Measurements from ENCODE around the gene HES7.

HES7 gene

DNA sequence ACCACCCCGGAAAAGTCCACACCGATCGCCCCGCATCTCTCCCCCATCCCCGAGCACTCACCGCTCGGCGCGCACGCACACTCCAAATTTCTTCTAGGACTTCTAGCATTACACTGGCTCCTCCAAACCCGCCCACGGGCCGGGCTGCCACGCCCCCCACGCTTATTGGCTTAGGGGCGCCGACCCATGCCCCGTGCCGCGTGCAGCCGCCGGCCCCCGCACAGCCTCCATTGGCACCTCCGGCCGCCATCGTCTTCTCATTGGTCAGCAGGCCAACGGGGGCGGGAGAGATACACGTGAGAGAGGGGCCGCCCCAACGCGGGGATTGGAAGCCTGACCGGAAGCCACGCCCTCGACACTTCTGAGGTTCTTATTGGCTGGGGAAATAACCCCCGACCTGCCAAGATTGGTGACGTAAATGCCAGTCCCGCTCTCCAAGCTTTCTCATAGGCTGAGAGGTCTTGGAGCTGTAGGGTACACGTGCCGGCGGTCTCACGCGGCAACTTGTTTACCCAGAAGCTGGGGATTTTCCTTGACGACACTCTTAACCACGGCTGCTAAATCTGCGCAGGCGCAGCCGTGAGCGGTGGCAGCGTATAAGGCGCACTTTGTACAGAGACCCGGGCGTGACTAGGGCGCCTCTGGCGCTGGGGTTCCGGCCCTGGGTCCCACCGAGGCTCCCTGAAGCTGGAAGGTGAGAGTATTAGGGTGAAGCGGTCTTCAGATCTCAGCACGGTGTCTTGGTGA is 32.5 kb upstream of the HES7 start:
- H3K4me1 ChIP-seq (ENCODE audit: control insufficient read depth in 1 of 2, insufficient read depth in 1 of 2, low read depth in 1 of 2, low read length in 1 of 2): peaks cover 80 to 84% of the 10 kb centered on the region in 2 experiments

DNA sequence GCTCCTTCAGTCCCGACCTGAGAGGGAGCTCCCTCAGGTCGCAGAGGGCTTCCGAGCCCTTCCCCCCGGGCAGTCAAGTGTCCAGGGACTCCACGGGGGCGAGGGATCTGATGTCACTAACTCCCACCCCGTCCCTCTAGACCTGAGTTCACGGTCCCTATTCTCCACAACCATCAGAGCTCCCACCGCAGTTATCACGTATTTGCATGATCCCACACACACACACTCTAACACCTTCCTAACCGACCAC is 32.0 kb upstream of the HES7 start:
- Histone ChIP-seq H3K36me3 (peaks cover 21% of the 10 kb centered on the region), H3K4me1 (ENCODE audit: control insufficient read depth in 1 of 2, insufficient read depth in 1 of 2, low read depth in 1 of 2, low read length in 1 of 2) (peaks cover 80 to 84% of the 10 kb centered on the region in 2 experiments), H3K27ac (peak overlapping the region; percentile 90), H3K4me3 (ENCODE audit: low read depth in 1 of 2, low read length in 1 of 2) (peak overlapping the region; percentile 65 to 92), H3K27me3 (peaks cover 15% of the 10 kb centered on the region), H3K9me3 (no peaks in the 10 kb centered on the region)
- TF ChIP-seq, protein P1, sequence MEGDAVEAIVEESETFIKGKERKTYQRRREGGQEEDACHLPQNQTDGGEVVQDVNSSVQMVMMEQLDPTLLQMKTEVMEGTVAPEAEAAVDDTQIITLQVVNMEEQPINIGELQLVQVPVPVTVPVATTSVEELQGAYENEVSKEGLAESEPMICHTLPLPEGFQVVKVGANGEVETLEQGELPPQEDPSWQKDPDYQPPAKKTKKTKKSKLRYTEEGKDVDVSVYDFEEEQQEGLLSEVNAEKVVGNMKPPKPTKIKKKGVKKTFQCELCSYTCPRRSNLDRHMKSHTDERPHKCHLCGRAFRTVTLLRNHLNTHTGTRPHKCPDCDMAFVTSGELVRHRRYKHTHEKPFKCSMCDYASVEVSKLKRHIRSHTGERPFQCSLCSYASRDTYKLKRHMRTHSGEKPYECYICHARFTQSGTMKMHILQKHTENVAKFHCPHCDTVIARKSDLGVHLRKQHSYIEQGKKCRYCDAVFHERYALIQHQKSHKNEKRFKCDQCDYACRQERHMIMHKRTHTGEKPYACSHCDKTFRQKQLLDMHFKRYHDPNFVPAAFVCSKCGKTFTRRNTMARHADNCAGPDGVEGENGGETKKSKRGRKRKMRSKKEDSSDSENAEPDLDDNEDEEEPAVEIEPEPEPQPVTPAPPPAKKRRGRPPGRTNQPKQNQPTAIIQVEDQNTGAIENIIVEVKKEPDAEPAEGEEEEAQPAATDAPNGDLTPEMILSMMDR (IDR thresholded peaks at IDR 0.05): no peak

More for the DNA sequence above, 32.5 kb upstream of the HES7 start:
- peak overlapping the region; percentile 65 to 92 for H3K4me3 ChIP-seq (ENCODE audit: low read depth in 1 of 2, low read length in 1 of 2)
- TF ChIP-seq, protein P1 (IDR thresholded peaks at IDR 0.05): peak; percentile 36
- H3K27me3 ChIP-seq: peaks cover 15% of the 10 kb centered on the region
- no peaks in the 10 kb centered on the region for H3K9me3 ChIP-seq
- H3K36me3 ChIP-seq: peaks cover 26% of the 10 kb centered on the region
- H3K27ac ChIP-seq: peak overlapping the region; percentile 90

DNA sequence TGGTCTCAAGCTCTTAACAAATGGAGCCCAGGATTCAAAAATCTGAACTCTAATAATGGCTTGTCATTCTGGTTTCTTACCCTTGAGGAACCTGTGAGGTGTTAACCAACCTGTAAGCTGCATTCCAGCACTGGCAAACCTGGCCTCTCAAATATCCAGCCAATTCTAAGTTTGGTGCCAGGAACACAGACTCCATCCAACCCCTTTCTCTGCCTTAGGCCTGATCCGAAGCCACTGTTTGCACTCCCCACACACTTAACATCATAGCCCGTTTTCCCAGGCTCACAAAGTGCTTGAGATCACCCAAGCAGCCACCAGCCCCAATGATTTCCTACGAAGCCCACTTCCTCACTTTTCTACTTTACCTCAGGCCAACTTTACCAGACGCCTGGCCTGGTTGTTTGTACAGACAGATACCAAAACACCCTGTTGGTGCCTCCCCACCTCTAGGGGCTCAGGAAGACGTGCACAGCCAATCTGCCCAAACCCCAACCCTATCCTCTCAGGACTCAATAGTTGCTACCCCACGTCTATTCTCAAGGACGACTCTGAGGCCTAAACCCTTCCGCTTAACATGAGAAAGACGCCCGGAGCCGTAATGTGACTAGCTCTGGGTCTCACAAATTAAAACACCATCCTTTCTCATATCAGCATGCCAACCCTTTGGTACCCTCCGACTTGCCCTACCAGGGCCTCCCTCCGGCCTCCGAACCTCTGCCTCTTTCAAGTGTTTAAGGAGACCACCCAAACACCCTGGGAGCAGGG is 31.5 kb upstream of the HES7 start:
- peak overlapping the region; percentile 65 to 92 for H3K4me3 ChIP-seq (ENCODE audit: low read depth in 1 of 2, low read length in 1 of 2)
- TF ChIP-seq, protein P1 (IDR thresholded peaks at IDR 0.05): no peak
- H3K36me3 ChIP-seq: peaks cover 15% of the 10 kb centered on the region
- H3K27me3 ChIP-seq: peaks cover 15% of the 10 kb centered on the region
- peak overlapping the region; percentile 90 for H3K27ac ChIP-seq
- peaks cover 80 to 84% of the 10 kb centered on the region in 2 experiments for H3K4me1 ChIP-seq (ENCODE audit: control insufficient read depth in 1 of 2, insufficient read depth in 1 of 2, low read depth in 1 of 2, low read length in 1 of 2)
- H3K9me3 ChIP-seq: no peaks in the 10 kb centered on the region

DNA sequence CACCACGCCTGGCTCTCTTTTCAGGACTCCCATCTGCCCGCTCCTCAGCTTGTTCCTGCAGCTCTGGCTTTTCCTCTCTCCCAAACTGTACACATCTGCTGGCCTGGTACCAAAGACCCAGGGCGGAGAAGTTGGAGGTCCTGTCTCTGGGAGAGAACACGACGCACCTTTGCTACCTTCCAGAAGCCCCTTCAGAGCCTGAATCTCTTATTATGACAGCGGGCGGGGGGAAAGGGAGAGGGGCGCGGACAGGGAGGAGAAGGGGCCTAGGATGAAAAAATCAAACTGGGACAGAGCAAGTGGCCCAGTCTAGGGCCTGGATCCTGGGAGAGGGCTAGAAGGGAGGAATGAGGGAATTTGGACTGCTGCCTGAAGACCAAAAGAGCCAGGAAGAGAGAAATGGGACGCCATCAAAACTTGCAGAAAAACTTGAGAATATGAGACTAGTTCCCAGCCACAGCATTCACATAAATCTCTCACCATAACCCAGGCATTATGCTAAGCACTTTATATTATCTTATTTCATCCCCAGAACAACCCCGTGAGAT is 30.8 kb upstream of the HES7 start:
- Histone ChIP-seq H3K27ac (peak overlapping the region; percentile 90), H3K9me3 (no peaks in the 10 kb centered on the region), H3K4me3 (ENCODE audit: low read depth in 1 of 2, low read length in 1 of 2) (peak overlapping the region; percentile 44 to 92), H3K36me3 (peaks cover 14% of the 10 kb centered on the region), H3K27me3 (peaks cover 15% of the 10 kb centered on the region), H3K4me1 (ENCODE audit: control insufficient read depth in 1 of 2, insufficient read depth in 1 of 2, low read depth in 1 of 2, low read length in 1 of 2) (peaks cover 77 to 78% of the 10 kb centered on the region in 2 experiments)
- TF ChIP-seq, protein P1 (IDR thresholded peaks at IDR 0.05): no peak

DNA sequence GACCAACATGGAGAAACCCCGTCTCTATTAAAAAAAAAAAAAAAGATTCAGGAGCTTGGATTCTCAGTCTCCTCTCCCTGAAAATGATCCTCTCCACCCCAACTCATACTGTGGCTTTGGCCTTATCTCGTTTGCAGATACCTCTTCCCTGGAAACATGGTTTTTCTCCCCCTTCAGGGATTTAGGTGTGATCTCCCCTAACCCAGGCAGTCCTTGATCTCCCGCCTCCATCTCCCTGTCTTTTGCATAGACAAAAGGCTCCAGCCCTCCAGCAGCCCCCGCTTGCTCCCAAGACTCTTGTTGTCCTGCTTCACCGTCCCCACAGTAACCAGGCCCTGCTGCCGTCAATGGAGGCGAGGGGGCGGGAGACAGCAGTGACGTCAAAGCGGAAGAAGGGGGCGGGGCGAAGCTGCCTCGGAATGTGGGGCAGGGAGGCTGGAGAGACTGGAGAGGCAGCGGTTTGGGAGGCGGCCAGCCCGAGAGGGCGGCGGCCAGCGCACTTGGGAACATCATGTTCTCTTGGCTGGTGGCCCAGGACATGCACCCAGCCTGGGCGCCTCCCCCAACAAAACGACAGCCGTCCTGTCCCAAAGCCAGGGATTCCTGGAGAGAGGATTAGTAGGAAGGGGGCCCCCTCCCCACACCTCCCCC is 30.2 kb upstream of the HES7 start:
- TF ChIP-seq, protein P1 (IDR thresholded peaks at IDR 0.05): no peak
- no peaks in the 10 kb centered on the region for H3K9me3 ChIP-seq
- H3K36me3 ChIP-seq: peaks cover 14% of the 10 kb centered on the region
- H3K4me1 ChIP-seq (ENCODE audit: control insufficient read depth in 1 of 2, insufficient read depth in 1 of 2, low read depth in 1 of 2, low read length in 1 of 2): peaks cover 72% of the 10 kb centered on the region in 2 experiments
- peaks cover 15% of the 10 kb centered on the region for H3K27me3 ChIP-seq
- H3K27ac ChIP-seq: peak overlapping the region; percentile 90
- H3K4me3 ChIP-seq (ENCODE audit: low read depth in 1 of 2, low read length in 1 of 2): peak overlapping the region; percentile 44 to 92
